ENCODE data around the gene GLP1R. TPM values are rescaled to one million over a fixed set of nuclear protein-coding genes. Genes with fewer than 3 reads are reported as not detected.

The GLP1R gene
- total RNA-seq, 4 donors from 2014 or later = 0.17 TPM; not detected in 3

- no peak for TF ChIP-seq CTCF (IDR thresholded peaks at IDR 0.05; ENCODE audit: low read depth)
These were observed 39.1 kb upstream of the GLP1R start for GRCh38 chr6:39009476-39009875.

GRCh38 chr6:39016839-39017546 lies 31.6 kb upstream of the GLP1R start:
- no peak for TF ChIP-seq CTCF (IDR thresholded peaks at IDR 0.05; ENCODE audit: low read depth)

GRCh38 chr6:39017547-39017880 lies 31.1 kb upstream of the GLP1R start:
- TF ChIP-seq CTCF (IDR thresholded peaks at IDR 0.05; ENCODE audit: low read depth) = no peak

- TF ChIP-seq CTCF (IDR thresholded peaks at IDR 0.05; ENCODE audit: low read depth) = no peak
These were observed 30.5 kb upstream of the GLP1R start for GRCh38 chr6:39018103-39018502.

- TF ChIP-seq CTCF (IDR thresholded peaks at IDR 0.05; ENCODE audit: low read depth) = no peak
These were observed 28.4 kb upstream of the GLP1R start for GRCh38 chr6:39020136-39020535.

- TF ChIP-seq CTCF (IDR thresholded peaks at IDR 0.05; ENCODE audit: low read depth) = no peak
These were observed 27.5 kb upstream of the GLP1R start for GRCh38 chr6:39021041-39021440.

- no peak for TF ChIP-seq CTCF (IDR thresholded peaks at IDR 0.05; ENCODE audit: low read depth)
These were observed 26.8 kb upstream of the GLP1R start for GRCh38 chr6:39021779-39022178.
